ENCODE data around the gene GPD1L. TPM values are rescaled to one million over a fixed set of nuclear protein-coding genes. Genes with fewer than 3 reads are reported as not detected.

GPD1L gene
- total RNA-seq, 4 donors from 2014 or later, result 80.8 to 168 (median 91.3) TPM

- peaks cover 0 to 32% of the 10 kb centered on the region in 2 donors for H3K36me3 ChIP-seq
- H3K27me3 ChIP-seq, result no peaks in the 10 kb centered on the region
- H3K4me1 ChIP-seq, result peaks cover 0 to 13% of the 10 kb centered on the region in 2 donors
- in situ Hi-C loops (cut with MboI; ENCODE audit: low sequenced_read_pairs in 4 of 4), result no loop called here
- TF ChIP-seq POLR2A (IDR thresholded peaks at IDR 0.05), result no peak
- no peak for TF ChIP-seq CTCF (IDR thresholded peaks at IDR 0.05 in 4 of 5, conservative IDR thresholded peaks at IDR 0.05 in 1 of 5)
- DNase-seq (peak in 1 of 2 donors; percentile 30), ATAC-seq (peak in 1 of 2 donors; percentile 63)
- H3K4me3 ChIP-seq, result no peak overlapping the region
- peak overlapping the region in 1 of 4 donors; percentile 18 for H3K27ac ChIP-seq
- no peaks in the 10 kb centered on the region for H3K9me3 ChIP-seq
- intact Hi-C loops (cut with DNase I; ENCODE audit: low total_unique reads), result no loop called here
Observed at GRCh38 chr3:32153414-32154204, 47.2 kb downstream of the GPD1L start.

GRCh38 chr3:32154205-32154579, 47.8 kb downstream of the GPD1L start:
- H3K27ac ChIP-seq, result no peak overlapping the region
- TF ChIP-seq CTCF (IDR thresholded peaks at IDR 0.05 in 4 of 5, conservative IDR thresholded peaks at IDR 0.05 in 1 of 5), result no peak
- H3K4me3 ChIP-seq, result no peak overlapping the region
- intact Hi-C loops (cut with DNase I; ENCODE audit: low total_unique reads), result no loop called here
- ATAC-seq (no peak), DNase-seq (no peak)
- peaks cover 0 to 32% of the 10 kb centered on the region in 2 donors for H3K36me3 ChIP-seq
- H3K4me1 ChIP-seq, result peaks cover 0 to 13% of the 10 kb centered on the region in 2 donors
- no peaks in the 10 kb centered on the region for H3K27me3 ChIP-seq
- no peaks in the 10 kb centered on the region for H3K9me3 ChIP-seq
- in situ Hi-C loops (cut with MboI; ENCODE audit: low sequenced_read_pairs in 4 of 4), result no loop called here

- DNase-seq (no peak), ATAC-seq (no peak)
- no peak overlapping the region for H3K27ac ChIP-seq
- H3K36me3 ChIP-seq, result peaks cover 0 to 33% of the 10 kb centered on the region in 2 donors
- intact Hi-C loops (cut with DNase I; ENCODE audit: low total_unique reads) (no loop called here), in situ Hi-C loops (cut with MboI; ENCODE audit: low sequenced_read_pairs in 4 of 4) (no loop called here)
- no peak for TF ChIP-seq CTCF (IDR thresholded peaks at IDR 0.05 in 4 of 5, conservative IDR thresholded peaks at IDR 0.05 in 1 of 5)
- H3K4me1 ChIP-seq, result peaks cover 0 to 13% of the 10 kb centered on the region in 2 donors
- H3K4me3 ChIP-seq, result no peak overlapping the region
- no peaks in the 10 kb centered on the region for H3K9me3 ChIP-seq
- H3K27me3 ChIP-seq, result no peaks in the 10 kb centered on the region
Observed at GRCh38 chr3:32155117-32155516, 48.7 kb downstream of the GPD1L start.

DNA sequence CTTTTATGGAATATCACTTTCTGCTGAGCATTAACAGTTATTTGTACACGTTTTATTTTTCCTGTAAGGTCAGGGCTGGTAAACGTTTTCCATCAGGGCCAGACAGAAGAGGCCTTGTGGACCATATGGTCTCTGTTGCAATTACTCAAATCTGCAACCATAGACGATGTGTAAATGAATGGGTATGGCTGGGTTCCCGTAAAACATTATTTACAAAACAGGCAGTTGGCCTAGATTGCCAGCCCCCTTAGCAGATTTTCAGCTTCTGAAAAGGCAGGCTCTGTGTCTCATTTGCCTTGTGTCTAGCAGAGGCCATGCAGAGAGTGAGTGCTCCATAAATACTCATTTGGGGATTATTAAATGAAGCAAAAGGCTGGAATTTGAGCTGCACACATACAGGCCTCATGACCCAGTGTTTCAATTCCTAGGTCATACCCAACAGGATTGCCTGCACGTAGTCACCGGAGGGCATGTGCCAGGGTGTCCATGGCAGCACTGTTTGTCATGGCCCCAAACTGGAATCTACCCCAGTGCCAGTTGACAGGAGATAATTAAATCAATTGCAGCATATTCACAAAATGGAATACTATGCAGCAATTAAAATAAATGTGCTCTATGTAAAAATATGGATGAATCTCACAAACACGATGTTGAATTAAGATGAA, 51.3 kb downstream of the GPD1L start:
- Histone ChIP-seq H3K4me3 (no peak overlapping the region), H3K36me3 (peaks cover 0 to 28% of the 10 kb centered on the region in 2 donors), H3K27me3 (no peaks in the 10 kb centered on the region), H3K4me1 (peaks cover 0 to 13% of the 10 kb centered on the region in 2 donors), H3K9me3 (no peaks in the 10 kb centered on the region), H3K27ac (peak overlapping the region in 3 of 4 donors; percentile 24 to 33 (median 28))
- in situ Hi-C loops (cut with MboI; ENCODE audit: low sequenced_read_pairs in 4 of 4) (no loop called here), intact Hi-C loops (cut with DNase I; ENCODE audit: low total_unique reads) (no loop called here)
- ATAC-seq, result peak in 1 of 2 donors; percentile 51
- no peak for DNase-seq
- TF ChIP-seq POLR2A (IDR thresholded peaks at IDR 0.05) (no peak), CTCF (IDR thresholded peaks at IDR 0.05 in 4 of 5, conservative IDR thresholded peaks at IDR 0.05 in 1 of 5) (no peak)

Data from gastrocnemius medialis (tissue), 4 donors.